Neutrophil (primary cell): Measurements from ENCODE around the gene BLTP3B.

ENCODE experiments used
- H3K27ac ChIP-seq: fragments of 200-600 bp; sonication (generic); 2 replicates; pipeline ENCODE4 v1.5.1; 2016; ENCODE audit warnings: mild to moderate bottlenecking, moderate library complexity
- H3K27me3 ChIP-seq: fragments of 200-600 bp; sonication (generic); 2 replicates; pipeline ENCODE4 v1.6.0; 2016; ENCODE audit warnings: mild to moderate bottlenecking
- H3K36me3 ChIP-seq: fragments of 200-600 bp; sonication (generic); 2 replicates; pipeline ENCODE4 v1.5.1; 2017
- H3K4me1 ChIP-seq, 2 experiments: fragments of 200-600 bp in 1 of 2; sonication (generic) in 1 of 2; 1 replicate in 1 of 2; 2 replicates in 1 of 2; pipeline versions ENCODE4 v1.5.1 to v1.6.1; 2013 to 2016; ENCODE audit warnings: low read depth in 1 of 2, low read length in 1 of 2, mild to moderate bottlenecking in 1 of 2, moderate library complexity in 1 of 2; ENCODE audit not compliant: control insufficient read depth in 1 of 2, insufficient read depth in 1 of 2
- H3K4me3 ChIP-seq, 2 experiments: fragments of 200-600 bp in 1 of 2; sonication (generic) in 1 of 2; 1 replicate in 1 of 2; 2 replicates in 1 of 2; pipeline ENCODE4 v1.5.1; 2013 to 2016; ENCODE audit warnings: low read depth in 1 of 2, low read length in 1 of 2, mild to moderate bottlenecking in 1 of 2, moderate library complexity in 1 of 2
- H3K9me3 ChIP-seq: fragments of 200-600 bp; sonication (generic); 2 replicates; pipeline ENCODE4 v1.5.1; 2016
- CTCF ChIP-seq: fragments of 200-600 bp; sonication (generic); IDR thresholded peaks from 2 replicates; pipeline ENCODE4 v1.5.1; 2016; ENCODE audit warnings: antibody characterized with exemption

BLTP3B gene

GRCh38 chr12:100123316-100124095, 19.2 kb downstream of the BLTP3B start:
- no peaks in the 10 kb centered on the region for H3K36me3 ChIP-seq
- H3K9me3 ChIP-seq = no peaks in the 10 kb centered on the region
- no peak for TF ChIP-seq CTCF
- peaks cover 25 to 28% of the 10 kb centered on the region in 2 experiments for H3K4me1 ChIP-seq
- no peak overlapping the region for H3K27ac ChIP-seq
- no peaks in the 10 kb centered on the region for H3K27me3 ChIP-seq
- H3K4me3 ChIP-seq = no peak overlapping the region

GRCh38 chr12:100120355-100120754, 22.3 kb downstream of the BLTP3B start:
- no peak for TF ChIP-seq CTCF
- no peak overlapping the region for H3K27ac ChIP-seq
- H3K36me3 ChIP-seq = no peaks in the 10 kb centered on the region
- H3K4me3 ChIP-seq = no peak overlapping the region
- H3K4me1 ChIP-seq = no peaks in the 10 kb centered on the region
- H3K9me3 ChIP-seq = no peaks in the 10 kb centered on the region
- H3K27me3 ChIP-seq = no peaks in the 10 kb centered on the region

- no peaks in the 10 kb centered on the region for H3K4me1 ChIP-seq
- no peak overlapping the region for H3K4me3 ChIP-seq
- H3K27ac ChIP-seq = no peak overlapping the region
- no peaks in the 10 kb centered on the region for H3K36me3 ChIP-seq
- TF ChIP-seq CTCF = no peak
- H3K9me3 ChIP-seq = no peaks in the 10 kb centered on the region
- no peaks in the 10 kb centered on the region for H3K27me3 ChIP-seq
These were observed 27.4 kb downstream of the BLTP3B start for GRCh38 chr12:100115291-100115690.

GRCh38 chr12:100114574-100114973, 28.1 kb downstream of the BLTP3B start:
- no peaks in the 10 kb centered on the region for H3K9me3 ChIP-seq
- no peaks in the 10 kb centered on the region for H3K4me1 ChIP-seq
- TF ChIP-seq CTCF = no peak
- H3K27me3 ChIP-seq = no peaks in the 10 kb centered on the region
- no peak overlapping the region for H3K4me3 ChIP-seq
- no peaks in the 10 kb centered on the region for H3K36me3 ChIP-seq
- H3K27ac ChIP-seq = no peak overlapping the region

GRCh38 chr12:100110276-100110675, 32.4 kb downstream of the BLTP3B start:
- H3K27me3 ChIP-seq = no peaks in the 10 kb centered on the region
- H3K36me3 ChIP-seq = peaks cover 8% of the 10 kb centered on the region
- no peaks in the 10 kb centered on the region for H3K9me3 ChIP-seq
- no peak overlapping the region for H3K27ac ChIP-seq
- H3K4me3 ChIP-seq = no peak overlapping the region
- no peak for TF ChIP-seq CTCF
- no peaks in the 10 kb centered on the region for H3K4me1 ChIP-seq
